ENCODE data around the gene TSPYL1. TPM values are rescaled to one million over a fixed set of nuclear protein-coding genes. Genes with fewer than 3 reads are reported as not detected.
A peak's percentile ranks its signal among the peaks of the same experiment; 100 is the strongest.

Gene TSPYL1
- total RNA-seq, 1 donor: 114 TPM

DNA sequence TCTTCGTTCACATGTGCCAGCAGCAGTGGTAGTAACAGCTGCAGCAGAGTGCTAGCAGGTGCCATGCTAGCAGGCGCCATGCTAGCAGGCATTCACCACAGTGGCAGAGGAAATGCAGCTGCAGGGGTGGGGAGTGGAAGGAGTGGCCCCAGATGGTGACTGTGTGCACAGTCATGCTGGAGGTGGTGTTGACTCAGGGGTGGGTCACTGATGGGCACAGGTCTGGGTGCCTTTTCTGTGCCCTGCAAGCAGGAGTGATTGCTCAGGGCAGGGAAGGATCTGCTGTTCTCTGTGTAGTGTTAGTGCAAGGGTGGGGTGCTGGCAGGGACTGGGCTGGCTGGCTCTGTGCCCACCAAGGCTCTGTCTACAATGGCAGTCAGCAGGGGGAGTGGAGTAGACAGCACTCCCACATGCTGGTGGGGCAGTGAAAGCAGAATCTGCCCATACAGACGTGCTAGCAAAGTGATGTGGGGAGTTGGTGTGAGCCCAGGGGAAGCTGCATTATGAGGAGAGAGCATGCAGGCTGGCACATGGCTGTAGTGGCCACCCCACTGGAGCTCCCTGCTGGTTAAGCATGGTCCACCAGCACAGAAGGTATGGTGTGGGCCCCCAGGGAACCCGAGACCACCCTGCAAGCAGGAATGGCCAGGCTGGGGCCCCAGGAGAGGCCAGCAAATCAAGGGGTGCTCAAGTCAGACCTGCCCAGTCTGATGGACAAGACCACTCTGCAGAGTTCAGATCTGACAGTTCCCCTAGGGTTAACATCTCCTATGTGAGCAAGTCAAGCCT is 14.5 kb downstream of the TSPYL1 start:
- TF ChIP-seq, protein P1, sequence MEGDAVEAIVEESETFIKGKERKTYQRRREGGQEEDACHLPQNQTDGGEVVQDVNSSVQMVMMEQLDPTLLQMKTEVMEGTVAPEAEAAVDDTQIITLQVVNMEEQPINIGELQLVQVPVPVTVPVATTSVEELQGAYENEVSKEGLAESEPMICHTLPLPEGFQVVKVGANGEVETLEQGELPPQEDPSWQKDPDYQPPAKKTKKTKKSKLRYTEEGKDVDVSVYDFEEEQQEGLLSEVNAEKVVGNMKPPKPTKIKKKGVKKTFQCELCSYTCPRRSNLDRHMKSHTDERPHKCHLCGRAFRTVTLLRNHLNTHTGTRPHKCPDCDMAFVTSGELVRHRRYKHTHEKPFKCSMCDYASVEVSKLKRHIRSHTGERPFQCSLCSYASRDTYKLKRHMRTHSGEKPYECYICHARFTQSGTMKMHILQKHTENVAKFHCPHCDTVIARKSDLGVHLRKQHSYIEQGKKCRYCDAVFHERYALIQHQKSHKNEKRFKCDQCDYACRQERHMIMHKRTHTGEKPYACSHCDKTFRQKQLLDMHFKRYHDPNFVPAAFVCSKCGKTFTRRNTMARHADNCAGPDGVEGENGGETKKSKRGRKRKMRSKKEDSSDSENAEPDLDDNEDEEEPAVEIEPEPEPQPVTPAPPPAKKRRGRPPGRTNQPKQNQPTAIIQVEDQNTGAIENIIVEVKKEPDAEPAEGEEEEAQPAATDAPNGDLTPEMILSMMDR (IDR thresholded peaks at IDR 0.05; ENCODE audit: insufficient read depth, low read depth, low read length): no peak
- no peak overlapping the region for H3K4me3 ChIP-seq (ENCODE audit: low read depth, low read length)
- no peak for DNase-seq (ENCODE audit: low read depth)

DNA sequence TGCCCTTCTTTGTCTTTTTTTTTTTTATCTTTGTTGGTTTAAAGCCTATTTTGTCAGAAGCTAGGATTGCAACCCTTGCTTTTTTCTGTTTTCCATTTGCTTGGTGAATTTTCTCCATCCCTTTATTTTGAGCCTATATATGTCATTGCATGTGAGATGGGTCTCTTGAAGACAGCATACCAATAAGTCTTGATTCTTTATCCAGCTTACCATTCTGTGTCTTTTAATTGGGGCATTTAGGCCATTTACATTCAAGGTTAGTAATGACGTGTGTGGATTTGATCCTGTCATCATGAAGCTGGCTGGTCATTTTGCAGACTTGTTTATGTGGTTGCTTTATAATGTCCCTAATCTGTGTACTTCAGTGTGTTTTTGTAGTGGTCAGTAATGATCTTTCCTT is 16.4 kb downstream of the TSPYL1 start:
- H3K4me3 ChIP-seq (ENCODE audit: low read depth, low read length): no peak overlapping the region
- TF ChIP-seq, protein P1 (IDR thresholded peaks at IDR 0.05; ENCODE audit: insufficient read depth, low read depth, low read length): no peak
- no peak for DNase-seq (ENCODE audit: low read depth)

DNA sequence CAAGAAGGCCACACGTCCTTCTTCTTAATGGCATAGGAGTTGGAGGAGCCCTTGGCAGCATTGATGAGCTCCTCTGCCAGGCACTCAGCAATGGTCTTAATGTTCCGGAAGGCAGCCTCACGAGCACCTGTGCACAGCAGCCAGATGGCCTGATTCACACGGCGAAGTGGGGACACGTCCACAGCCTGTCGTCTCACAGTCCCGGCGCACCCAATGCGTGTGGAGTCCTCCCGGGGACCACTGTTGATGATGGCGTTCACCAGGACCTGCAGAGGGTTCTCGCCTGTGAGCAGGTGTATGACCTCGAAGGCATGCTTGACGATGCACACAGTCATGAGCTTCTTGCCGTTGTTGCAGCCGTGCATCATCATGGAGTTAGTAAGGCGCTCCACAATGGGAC is 21.2 kb downstream of the TSPYL1 start:
- no peak for DNase-seq (ENCODE audit: low read depth)
- TF ChIP-seq, protein P1 (IDR thresholded peaks at IDR 0.05; ENCODE audit: insufficient read depth, low read depth, low read length): no peak
- H3K4me3 ChIP-seq (ENCODE audit: low read depth, low read length): no peak overlapping the region

DNA sequence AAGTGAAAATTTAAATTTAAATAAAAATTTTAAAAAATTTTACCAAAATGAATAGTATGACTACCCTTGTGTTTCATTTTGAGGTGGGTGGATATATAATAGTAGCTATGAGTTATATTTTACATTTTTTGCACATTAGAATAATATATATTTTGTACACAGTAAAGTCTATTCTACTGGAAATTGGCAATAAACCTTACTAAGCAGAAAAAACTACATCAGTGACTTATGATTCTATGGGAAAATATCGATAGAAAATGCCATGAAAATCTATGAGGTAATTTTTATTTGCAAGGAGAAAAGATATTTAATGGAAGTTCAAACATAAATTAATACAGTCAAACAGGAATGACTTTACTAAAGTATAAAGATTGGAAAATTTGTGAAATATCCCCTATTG is 23.0 kb downstream of the TSPYL1 start:
- TF ChIP-seq, protein P1 (IDR thresholded peaks at IDR 0.05; ENCODE audit: insufficient read depth, low read depth, low read length): no peak
- DNase-seq (ENCODE audit: low read depth): no peak
- no peak overlapping the region for H3K4me3 ChIP-seq (ENCODE audit: low read depth, low read length)

DNA sequence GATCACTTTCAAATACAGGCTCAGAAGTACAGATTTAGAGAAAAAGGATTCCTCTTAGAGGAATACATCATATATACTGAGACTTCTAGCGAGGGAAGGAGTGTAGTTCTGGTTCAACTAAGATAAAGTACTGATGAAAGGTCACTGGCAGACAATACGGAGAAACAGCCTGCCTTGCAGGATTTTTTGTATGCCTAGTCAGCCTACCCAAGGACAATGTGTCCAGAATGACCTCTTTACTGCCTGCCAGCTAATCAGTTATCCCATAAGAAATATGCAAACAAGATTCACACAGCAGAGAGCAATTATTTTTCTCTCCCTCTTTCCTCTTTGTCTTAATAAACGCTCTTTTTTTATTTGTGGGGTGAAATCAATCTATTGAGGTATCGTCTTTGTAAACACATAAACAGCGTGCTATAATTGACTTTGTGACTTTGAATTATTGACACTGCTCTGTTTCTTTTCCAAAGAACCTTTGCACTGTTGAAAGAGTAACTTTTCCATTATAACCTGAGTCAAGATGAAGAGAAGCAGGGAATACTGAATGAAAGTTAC is 24.4 kb downstream of the TSPYL1 start:
- DNase-seq (ENCODE audit: low read depth): no peak
- H3K4me3 ChIP-seq (ENCODE audit: low read depth, low read length): no peak overlapping the region
- TF ChIP-seq, protein P1 (IDR thresholded peaks at IDR 0.05; ENCODE audit: insufficient read depth, low read depth, low read length): no peak

DNA sequence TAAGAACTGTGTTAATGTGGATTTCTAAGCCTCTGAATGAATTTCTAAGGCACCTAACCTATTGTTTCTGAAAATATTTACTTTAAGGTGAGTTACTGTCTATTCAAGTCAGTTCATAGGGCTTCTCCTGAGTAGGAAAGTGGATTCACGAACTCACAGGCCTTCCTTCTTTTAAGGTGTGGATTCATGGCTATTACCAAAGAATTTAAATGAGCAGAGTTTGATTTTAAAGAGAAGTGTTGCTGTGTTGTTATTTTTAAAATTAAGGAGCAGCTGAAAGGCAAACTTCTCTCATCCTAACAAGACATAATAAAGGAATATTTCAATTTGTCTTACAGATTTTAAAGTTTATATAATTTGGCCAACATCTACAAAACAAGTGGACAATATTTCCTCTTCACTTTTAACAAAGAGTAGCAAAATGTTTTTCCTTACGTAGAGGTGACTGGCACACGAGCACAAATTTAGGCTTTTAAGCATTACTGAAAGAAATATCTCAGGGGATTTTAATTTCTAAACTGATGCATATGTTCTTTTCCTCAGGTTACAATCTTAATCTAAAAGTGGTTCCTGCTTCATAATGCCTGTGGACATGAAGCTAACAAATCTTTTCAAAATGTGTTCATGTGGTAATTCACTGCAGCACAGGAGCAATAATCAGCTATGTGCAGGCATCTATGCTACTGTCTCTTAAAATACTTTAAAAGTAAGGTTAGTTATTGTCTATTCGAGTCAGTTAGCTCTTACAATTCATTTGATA is 25.3 kb downstream of the TSPYL1 start:
- TF ChIP-seq, protein P1 (IDR thresholded peaks at IDR 0.05; ENCODE audit: insufficient read depth, low read depth, low read length): no peak
- H3K4me3 ChIP-seq (ENCODE audit: low read depth, low read length): peak overlapping the region; percentile 75
- no peak for DNase-seq (ENCODE audit: low read depth)
